ENCODE measurements around the gene GDNF.
"Not testable (repeated sequence)": the region's sequence is repeated elsewhere in the genome, so short reads cannot be mapped to it uniquely, and the experiment has no call there.

GDNF gene

DNA sequence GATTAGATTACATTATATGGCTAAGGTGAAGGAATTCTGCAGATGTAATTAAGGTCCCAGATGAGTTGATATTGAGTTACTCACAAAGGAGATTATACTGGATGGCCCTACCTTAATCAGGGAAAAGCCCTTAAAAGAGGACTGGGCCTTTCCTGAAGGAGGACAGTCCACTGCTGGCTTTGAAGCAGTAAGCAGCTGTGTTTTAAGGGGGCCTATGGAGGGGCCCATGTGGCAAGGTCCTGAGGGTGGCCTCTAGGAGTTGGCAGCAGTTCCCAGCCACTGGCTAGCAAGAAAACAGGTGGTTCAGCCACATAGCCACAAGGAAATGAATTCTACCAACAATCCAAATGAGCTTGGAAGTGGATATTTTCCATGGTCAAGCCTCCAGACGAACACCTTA lies 36.4 kb upstream of the GDNF start:
- in situ Hi-C loops (cut with MboI; ENCODE audit: low sequenced_read_pairs, unreplicated experiment) = no loop called here
- no peak for DNase-seq (ENCODE audit: low spot score)
- TF ChIP-seq CTCF (IDR thresholded peaks at IDR 0.05; ENCODE audit: borderline replicate concordance, control extremely low read depth, extremely low read depth, insufficient read depth, missing control alignments) = no peak

DNA sequence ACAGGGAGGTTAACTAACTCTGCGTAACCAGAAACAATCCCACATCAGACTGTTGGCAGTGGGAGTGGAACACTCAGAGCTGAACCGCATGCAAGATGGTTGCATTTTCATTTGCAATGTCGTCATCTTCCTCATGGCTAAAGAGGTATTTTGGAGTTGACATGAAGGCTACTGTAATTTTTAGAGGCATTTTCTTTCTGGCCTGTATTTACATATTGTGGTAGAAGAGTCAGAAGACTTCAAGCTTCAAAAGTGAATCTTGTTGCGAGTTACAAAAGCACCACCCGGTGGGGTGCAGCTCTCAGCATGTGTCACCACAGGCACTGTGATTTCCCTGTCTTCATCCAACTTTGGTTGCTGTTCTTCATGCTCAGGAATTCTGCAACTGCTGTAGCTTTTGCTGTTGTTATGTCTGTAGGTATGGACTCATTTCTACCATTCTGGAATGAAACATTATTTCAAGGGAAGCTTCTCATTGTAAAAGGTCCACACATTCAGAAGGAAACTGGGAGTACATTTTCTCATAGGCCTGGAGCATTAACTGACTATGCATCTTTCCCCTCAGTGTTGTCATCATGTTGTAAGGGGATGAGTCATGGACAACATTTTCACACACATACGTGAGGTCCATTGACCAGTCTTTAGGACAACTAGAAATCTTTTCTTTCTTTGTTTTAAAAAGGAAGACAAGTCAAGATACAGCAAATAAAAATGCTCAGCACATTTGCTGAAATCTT lies 35.4 kb upstream of the GDNF start:
- no peak for TF ChIP-seq CTCF (IDR thresholded peaks at IDR 0.05; ENCODE audit: borderline replicate concordance, control extremely low read depth, extremely low read depth, insufficient read depth, missing control alignments)
- DNase-seq (ENCODE audit: low spot score) = no peak
- in situ Hi-C loops (cut with MboI; ENCODE audit: low sequenced_read_pairs, unreplicated experiment) = no loop called here

DNA sequence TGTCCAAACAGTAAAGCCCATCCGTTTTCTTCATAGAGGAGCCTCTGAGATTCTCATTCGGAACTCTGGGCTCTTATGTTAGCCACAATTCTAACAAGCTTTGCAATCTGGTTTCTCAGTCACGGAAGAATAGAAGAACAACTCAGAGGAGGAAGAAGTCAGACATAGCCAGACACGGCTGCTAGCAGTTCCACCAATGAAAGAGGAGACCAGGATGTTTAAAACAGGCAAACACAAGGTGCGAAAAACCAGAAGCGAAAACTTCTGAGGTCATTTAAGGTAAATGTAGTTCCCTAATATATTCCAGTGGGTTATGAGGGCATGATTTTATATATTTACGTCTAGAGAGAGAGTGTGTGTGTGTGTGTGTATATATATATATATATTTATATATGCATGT lies 34.1 kb upstream of the GDNF start:
- DNase-seq (ENCODE audit: low spot score) = no peak
- TF ChIP-seq CTCF (IDR thresholded peaks at IDR 0.05; ENCODE audit: borderline replicate concordance, control extremely low read depth, extremely low read depth, insufficient read depth, missing control alignments) = no peak
- in situ Hi-C loops (cut with MboI; ENCODE audit: low sequenced_read_pairs, unreplicated experiment) = no loop called here

DNA sequence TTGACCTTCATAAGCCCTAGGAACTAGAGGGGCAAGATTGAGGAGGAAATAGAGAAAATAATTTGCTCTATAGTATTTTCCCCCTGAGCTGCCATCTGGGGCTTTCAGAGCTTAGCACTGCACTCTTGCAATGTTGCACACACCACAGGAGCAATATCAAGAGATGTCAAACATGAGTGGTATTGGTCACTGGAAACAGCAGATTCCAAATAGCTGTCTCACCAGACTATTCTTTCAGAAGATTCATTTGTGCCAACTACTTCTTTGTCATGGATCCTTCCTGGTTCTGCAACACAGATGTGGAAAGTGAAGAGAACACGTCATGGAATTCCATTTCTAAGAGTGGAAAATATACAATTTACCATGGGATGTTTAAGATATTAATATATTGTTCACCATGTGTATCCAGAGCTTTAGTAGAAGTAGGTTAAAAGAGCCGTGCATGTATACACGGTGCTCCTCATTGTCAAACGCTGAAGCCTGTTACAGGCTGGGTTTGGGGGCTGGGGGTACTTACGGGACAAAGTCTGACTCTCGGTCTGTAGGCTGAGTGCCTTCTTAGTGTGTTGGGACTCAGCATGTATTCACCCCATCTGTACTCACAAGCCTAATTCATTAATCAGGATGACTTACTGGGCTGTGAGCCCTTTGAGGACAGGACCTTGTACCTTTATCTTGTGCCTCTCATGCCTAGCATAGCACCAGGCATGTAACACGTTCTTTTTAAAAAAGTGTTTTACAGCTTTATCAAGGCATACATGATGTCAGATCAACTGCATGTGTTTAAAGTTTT lies 31.4 kb upstream of the GDNF start:
- DNase-seq (ENCODE audit: low spot score) = no peak
- no peak for TF ChIP-seq CTCF (IDR thresholded peaks at IDR 0.05; ENCODE audit: borderline replicate concordance, control extremely low read depth, extremely low read depth, insufficient read depth, missing control alignments)
- in situ Hi-C loops (cut with MboI; ENCODE audit: low sequenced_read_pairs, unreplicated experiment) = no loop called here

GRCh38 chr5:37869216-37869615 lies 29.4 kb upstream of the GDNF start:
- DNase-seq (ENCODE audit: low spot score) = no peak
- in situ Hi-C loops (cut with MboI; ENCODE audit: low sequenced_read_pairs, unreplicated experiment) = no loop called here
- no peak for TF ChIP-seq CTCF (IDR thresholded peaks at IDR 0.05; ENCODE audit: borderline replicate concordance, control extremely low read depth, extremely low read depth, insufficient read depth, missing control alignments)

GRCh38 chr5:37867654-37868053 lies 27.8 kb upstream of the GDNF start:
- in situ Hi-C loops (cut with MboI; ENCODE audit: low sequenced_read_pairs, unreplicated experiment) = no loop called here
- DNase-seq (ENCODE audit: low spot score) = no peak
- TF ChIP-seq CTCF (IDR thresholded peaks at IDR 0.05; ENCODE audit: borderline replicate concordance, control extremely low read depth, extremely low read depth, insufficient read depth, missing control alignments) = no peak

GRCh38 chr5:37862907-37863306 lies 23.1 kb upstream of the GDNF start:
- in situ Hi-C loops (cut with MboI; ENCODE audit: low sequenced_read_pairs, unreplicated experiment) = not testable (repeated sequence)

More at GRCh38 chr5:37862907-37863306, 23.1 kb upstream of the GDNF start:
- not testable (repeated sequence) for DNase-seq (ENCODE audit: low spot score)
